SU-DHL-6 (cell line): ENCODE measurements around the gene PPFIA2.

Source experiments
- EZH2phosphoT487 ChIP-seq: fragments of 200-600 bp; sonication (generic), shearing (Covaris generic); conservative IDR thresholded peaks from 2 replicates; pipeline ENCODE4 v1.6.1; 2018; ENCODE audit warnings: mild to moderate bottlenecking, antibody characterized with exemption, low read length, moderate library complexity, mixed read lengths
- TF ChIP-seq, protein P1 (sequence below): fragments of 200-600 bp; sonication (generic); IDR thresholded peaks from one replicate; pipeline ENCODE4 v1.5.1; 2017; ENCODE audit warnings: antibody characterized with exemption, mild to moderate bottlenecking, low read length, moderate library complexity; ENCODE audit not compliant: insufficient read depth, poor library complexity, severe bottlenecking

DNA sequence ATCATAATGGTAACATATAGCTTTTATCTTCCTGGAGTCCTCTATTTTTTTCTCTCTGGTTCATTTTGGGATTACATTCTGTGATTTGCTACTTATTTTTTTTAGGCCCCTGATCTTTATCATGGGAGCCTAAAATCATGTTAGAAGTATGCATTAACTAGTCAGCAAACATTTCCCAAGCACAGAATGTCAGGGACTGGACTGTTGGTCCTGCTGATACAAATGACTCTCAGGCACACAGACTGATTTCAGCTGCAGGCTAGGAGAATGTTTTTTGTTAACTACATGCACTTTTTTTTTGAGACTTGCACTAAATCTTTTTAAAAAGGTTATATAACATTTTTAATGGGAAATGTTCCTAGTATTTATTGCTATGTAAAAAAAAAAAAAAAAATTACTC, 550.1 kb downstream of the PPFIA2 start:
- TF ChIP-seq, protein P1, sequence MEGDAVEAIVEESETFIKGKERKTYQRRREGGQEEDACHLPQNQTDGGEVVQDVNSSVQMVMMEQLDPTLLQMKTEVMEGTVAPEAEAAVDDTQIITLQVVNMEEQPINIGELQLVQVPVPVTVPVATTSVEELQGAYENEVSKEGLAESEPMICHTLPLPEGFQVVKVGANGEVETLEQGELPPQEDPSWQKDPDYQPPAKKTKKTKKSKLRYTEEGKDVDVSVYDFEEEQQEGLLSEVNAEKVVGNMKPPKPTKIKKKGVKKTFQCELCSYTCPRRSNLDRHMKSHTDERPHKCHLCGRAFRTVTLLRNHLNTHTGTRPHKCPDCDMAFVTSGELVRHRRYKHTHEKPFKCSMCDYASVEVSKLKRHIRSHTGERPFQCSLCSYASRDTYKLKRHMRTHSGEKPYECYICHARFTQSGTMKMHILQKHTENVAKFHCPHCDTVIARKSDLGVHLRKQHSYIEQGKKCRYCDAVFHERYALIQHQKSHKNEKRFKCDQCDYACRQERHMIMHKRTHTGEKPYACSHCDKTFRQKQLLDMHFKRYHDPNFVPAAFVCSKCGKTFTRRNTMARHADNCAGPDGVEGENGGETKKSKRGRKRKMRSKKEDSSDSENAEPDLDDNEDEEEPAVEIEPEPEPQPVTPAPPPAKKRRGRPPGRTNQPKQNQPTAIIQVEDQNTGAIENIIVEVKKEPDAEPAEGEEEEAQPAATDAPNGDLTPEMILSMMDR = no peak
- TF ChIP-seq EZH2phosphoT487 = no peak
